Stomach (tissue), 4 donors: Measurements from ENCODE around the gene GLIS2.

Experiments
- CTCF ChIP-seq, 7 experiments: fragments of 450-650 bp in 4 of 7; fragments of 200-600 bp in 3 of 7; sonication (generic) in 3 of 7; IDR thresholded peaks; one replicate each; pipeline ENCODE4 v1.5.1; 2016 to 2019; ENCODE audit warnings: antibody characterized with exemption in 7 of 7, control low read depth in 2 of 7, mild to moderate bottlenecking in 1 of 7
- POLR2A ChIP-seq, 4 donors: fragments of 450-650 bp; IDR thresholded peaks; one replicate each; pipeline ENCODE4 v1.6.1; 2016; ENCODE audit warnings: antibody characterized with exemption in 4 of 4, control low read depth in 2 of 4, mild to moderate bottlenecking in 1 of 4, moderate library complexity in 1 of 4
- POLR2AphosphoS5 ChIP-seq, 3 donors: sonication (generic); formaldehyde crosslinking; IDR thresholded peaks; one replicate each; pipeline ENCODE4 v1.6.1; 2016; ENCODE audit warnings: antibody characterized with exemption in 3 of 3

- TF ChIP-seq POLR2AphosphoS5 (IDR thresholded peaks at IDR 0.05) (no peak), POLR2A (IDR thresholded peaks at IDR 0.05) (no peak), CTCF (IDR thresholded peaks at IDR 0.05) (no peak)
These were observed 29.3 kb downstream of the GLIS2 start for GRCh38 chr16:4344983-4345835.
